Karpas-422 (cell line): ENCODE data around the gene GAD2. TPM values are rescaled to one million over a fixed set of nuclear protein-coding genes. Genes with fewer than 3 reads are reported as not detected.

ENCODE experiments used
- DNase-seq: peaks from one replicate; pipeline ENCODE4 v3.0.0-alpha.2; 2015
- H2AFZ ChIP-seq: fragments of 200-600 bp; sonication (generic); 2 replicates; pipeline ENCODE4 v1.6.1; 2014; ENCODE audit warnings: antibody characterized with exemption, low read length, mixed read lengths
- H3K27ac ChIP-seq: fragments of 200-600 bp; sonication (generic); 2 replicates; pipeline ENCODE4 v1.5.1; 2014; ENCODE audit warnings: mild to moderate bottlenecking, low read length, moderate library complexity
- H3K27me3 ChIP-seq: fragments of 200-600 bp; sonication (generic); 2 replicates; pipeline ENCODE4 v1.6.1; 2014; ENCODE audit warnings: low read length, mixed read lengths
- H3K36me3 ChIP-seq: fragments of 200-600 bp; sonication (generic); 2 replicates; pipeline ENCODE4 v1.6.1; 2014; ENCODE audit warnings: low read length, mixed read lengths; ENCODE audit not compliant: insufficient read depth
- H3K4me1 ChIP-seq: fragments of 200-600 bp; sonication (generic); 2 replicates; pipeline ENCODE4 v1.6.1; 2014; ENCODE audit warnings: mild to moderate bottlenecking, low read length, mixed read lengths
- H3K4me2 ChIP-seq: fragments of 200-600 bp; sonication (generic); 2 replicates; pipeline ENCODE4 v1.6.1; 2014; ENCODE audit warnings: low read length, low read depth, mild to moderate bottlenecking; ENCODE audit not compliant: poor library complexity, severe bottlenecking
- H3K4me3 ChIP-seq: fragments of 200-600 bp; sonication (generic); 2 replicates; pipeline ENCODE4 v1.5.1; 2014; ENCODE audit warnings: mild to moderate bottlenecking, antibody characterized with exemption, low read length, mixed read lengths
- H3K79me2 ChIP-seq: fragments of 200-600 bp; sonication (generic); 2 replicates; pipeline ENCODE4 v1.6.1; 2014; ENCODE audit warnings: mild to moderate bottlenecking, low read length, mixed read lengths
- H3K9ac ChIP-seq: fragments of 200-600 bp; sonication (generic); 2 replicates; pipeline ENCODE4 v1.6.0; 2014; ENCODE audit warnings: low read length
- H3K9me2 ChIP-seq: fragments of 200-600 bp; sonication (generic), shearing (Covaris generic); replicated peaks from 2 replicates; pipeline ENCODE4 v1.6.0; 2014; ENCODE audit warnings: mild to moderate bottlenecking, low read length, moderate library complexity; ENCODE audit not compliant: insufficient read depth
- H3K9me3 ChIP-seq: fragments of 300-700, 200-600 bp; sonication (generic); 2 replicates; pipeline ENCODE4 v1.6.1; 2014; ENCODE audit warnings: low read length, mixed read lengths
- H4K20me1 ChIP-seq: fragments of 200-600 bp; sonication (generic); 2 replicates; pipeline ENCODE4 v1.6.1; 2014; ENCODE audit warnings: mild to moderate bottlenecking, antibody characterized with exemption, low read length, low read depth; ENCODE audit not compliant: insufficient read depth
- total RNA-seq: library from RNA; depleted of rRNA; stranded (reverse); fragments of >200 nt; shearing (Covaris generic); gene quantifications from 2 replicates; pipeline ENCODE4 v1.2.3, GENCODE V29; 2014; ENCODE audit warnings: low replicate concordance

The GAD2 gene
- total RNA-seq, 1 experiment from 2014 or later, result not detected

DNA sequence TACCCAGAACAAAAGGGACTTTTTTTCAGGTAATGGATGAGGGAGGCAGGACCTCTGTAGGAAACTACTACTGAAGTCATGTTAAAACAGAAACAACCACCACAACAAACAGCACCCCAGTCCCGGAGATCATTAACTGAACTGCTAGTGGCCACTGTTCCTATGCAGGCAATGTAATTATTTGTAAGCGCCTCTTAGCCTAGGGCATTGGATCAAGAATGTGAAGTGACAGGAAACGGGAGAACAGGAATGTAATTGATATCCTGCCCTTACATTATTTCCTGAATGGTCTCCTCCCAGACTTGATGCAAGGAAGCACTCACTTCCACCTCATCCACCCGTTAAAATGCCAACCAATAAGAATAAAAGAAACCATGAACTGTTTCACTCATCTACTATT lies 16.7 kb upstream of the GAD2 start:
- Histone ChIP-seq H3K36me3 (no peaks in the 10 kb centered on the region), H3K9me3 (no peaks in the 10 kb centered on the region), H4K20me1 (no peaks in the 10 kb centered on the region), H2AFZ (no peak overlapping the region), H3K79me2 (no peaks in the 10 kb centered on the region), H3K9me2 (no peaks in the 10 kb centered on the region), H3K4me3 (no peak overlapping the region), H3K4me1 (no peaks in the 10 kb centered on the region), H3K9ac (no peak overlapping the region), H3K27ac (no peak overlapping the region), H3K27me3 (no peaks in the 10 kb centered on the region), H3K4me2 (no peak overlapping the region)
- no peak for DNase-seq

DNA sequence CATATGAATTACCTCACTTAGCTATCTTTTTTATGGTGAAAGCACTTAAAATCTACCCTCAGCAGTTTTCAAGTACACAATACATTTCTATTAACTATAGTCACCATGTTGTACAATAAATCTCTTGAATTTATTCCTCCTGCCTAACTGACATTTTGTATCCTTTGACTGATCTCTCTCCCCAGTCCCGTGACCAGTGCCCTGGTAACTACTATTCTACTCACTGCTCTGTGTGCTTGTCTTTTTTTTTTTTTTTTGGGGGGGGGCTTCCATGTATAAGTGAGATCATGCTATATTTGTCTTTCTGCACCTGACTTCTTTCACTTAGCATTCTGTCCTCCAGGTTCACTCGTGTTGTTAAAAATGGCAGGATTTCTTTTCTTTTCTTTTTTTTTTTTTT lies 11.4 kb upstream of the GAD2 start:
- no peak overlapping the region for H3K4me3 ChIP-seq
- peak; percentile 11 for DNase-seq
- no peak overlapping the region for H3K27ac ChIP-seq
- no peaks in the 10 kb centered on the region for H3K9me3 ChIP-seq
- no peaks in the 10 kb centered on the region for H3K36me3 ChIP-seq
- H3K4me1 ChIP-seq, result no peaks in the 10 kb centered on the region
- no peaks in the 10 kb centered on the region for H4K20me1 ChIP-seq
- no peaks in the 10 kb centered on the region for H3K27me3 ChIP-seq
- H3K4me2 ChIP-seq, result no peak overlapping the region
- no peak overlapping the region for H2AFZ ChIP-seq
- no peaks in the 10 kb centered on the region for H3K79me2 ChIP-seq
- H3K9me2 ChIP-seq, result no peaks in the 10 kb centered on the region
- no peak overlapping the region for H3K9ac ChIP-seq

DNA sequence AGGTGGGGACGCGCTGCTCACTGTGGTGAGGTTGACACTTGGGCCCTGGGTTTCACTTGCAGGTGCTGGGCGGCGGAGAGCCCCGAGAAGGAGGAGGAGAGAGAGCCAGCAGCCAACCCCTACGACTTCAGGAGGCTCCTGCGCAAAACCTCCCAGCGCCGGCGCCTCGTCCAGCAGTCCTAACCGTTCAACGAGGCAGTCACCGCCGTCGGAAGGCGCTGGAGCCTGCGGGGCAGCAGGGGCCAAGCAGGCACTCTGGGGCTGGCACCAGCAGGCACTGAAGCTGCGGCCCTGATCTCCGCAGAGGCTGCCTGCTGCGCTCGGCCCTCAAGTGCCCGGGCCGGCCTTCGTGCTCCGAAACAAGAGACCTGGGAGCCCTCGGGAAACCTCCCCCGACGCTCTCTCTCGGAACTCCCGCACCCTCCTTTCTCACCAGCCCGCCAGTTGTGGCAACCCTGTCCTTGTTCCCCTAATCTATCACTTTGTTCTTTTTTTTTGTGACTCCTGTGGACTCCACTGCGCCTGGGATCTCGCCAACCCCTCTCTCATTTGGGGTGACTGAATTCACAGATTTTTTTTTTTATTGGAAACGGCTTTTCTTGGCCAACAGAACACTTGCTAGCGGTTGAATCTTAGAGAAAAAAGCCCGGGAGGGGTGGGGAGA lies 4.7 kb upstream of the GAD2 start:
- Histone ChIP-seq H3K4me3 (no peak overlapping the region), H3K27me3 (no peaks in the 10 kb centered on the region), H4K20me1 (no peaks in the 10 kb centered on the region), H3K9me2 (no peaks in the 10 kb centered on the region), H3K79me2 (no peaks in the 10 kb centered on the region), H3K9me3 (no peaks in the 10 kb centered on the region), H3K4me2 (no peak overlapping the region), H2AFZ (no peak overlapping the region), H3K9ac (no peak overlapping the region), H3K36me3 (no peaks in the 10 kb centered on the region), H3K4me1 (no peaks in the 10 kb centered on the region), H3K27ac (no peak overlapping the region)
- no peak for DNase-seq

DNA sequence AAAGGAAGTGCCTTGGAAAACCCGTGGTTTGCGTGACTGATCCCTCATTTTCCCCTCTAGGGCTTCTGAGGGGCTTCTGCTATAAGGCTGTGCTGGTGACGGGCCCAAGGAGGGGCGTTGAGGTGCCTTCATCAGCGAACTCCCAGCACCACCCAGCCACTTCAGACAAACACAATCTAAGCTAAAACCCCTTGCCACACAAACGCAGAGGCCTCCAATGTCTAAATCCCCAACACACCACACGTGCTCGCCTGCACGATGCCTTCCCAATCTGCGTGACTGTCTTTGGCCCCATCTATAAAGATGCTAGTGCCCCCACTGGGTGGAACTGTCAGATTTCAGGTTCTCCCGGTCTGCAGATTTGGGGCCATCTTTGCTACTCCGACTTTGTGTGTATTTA lies 4.1 kb upstream of the GAD2 start:
- Histone ChIP-seq H3K27ac (no peak overlapping the region), H2AFZ (no peak overlapping the region), H3K9me2 (no peaks in the 10 kb centered on the region), H3K9ac (no peak overlapping the region), H4K20me1 (no peaks in the 10 kb centered on the region), H3K4me3 (no peak overlapping the region), H3K9me3 (no peaks in the 10 kb centered on the region), H3K36me3 (no peaks in the 10 kb centered on the region), H3K4me1 (no peaks in the 10 kb centered on the region), H3K4me2 (no peak overlapping the region), H3K27me3 (no peaks in the 10 kb centered on the region), H3K79me2 (no peaks in the 10 kb centered on the region)
- DNase-seq, result no peak

DNA sequence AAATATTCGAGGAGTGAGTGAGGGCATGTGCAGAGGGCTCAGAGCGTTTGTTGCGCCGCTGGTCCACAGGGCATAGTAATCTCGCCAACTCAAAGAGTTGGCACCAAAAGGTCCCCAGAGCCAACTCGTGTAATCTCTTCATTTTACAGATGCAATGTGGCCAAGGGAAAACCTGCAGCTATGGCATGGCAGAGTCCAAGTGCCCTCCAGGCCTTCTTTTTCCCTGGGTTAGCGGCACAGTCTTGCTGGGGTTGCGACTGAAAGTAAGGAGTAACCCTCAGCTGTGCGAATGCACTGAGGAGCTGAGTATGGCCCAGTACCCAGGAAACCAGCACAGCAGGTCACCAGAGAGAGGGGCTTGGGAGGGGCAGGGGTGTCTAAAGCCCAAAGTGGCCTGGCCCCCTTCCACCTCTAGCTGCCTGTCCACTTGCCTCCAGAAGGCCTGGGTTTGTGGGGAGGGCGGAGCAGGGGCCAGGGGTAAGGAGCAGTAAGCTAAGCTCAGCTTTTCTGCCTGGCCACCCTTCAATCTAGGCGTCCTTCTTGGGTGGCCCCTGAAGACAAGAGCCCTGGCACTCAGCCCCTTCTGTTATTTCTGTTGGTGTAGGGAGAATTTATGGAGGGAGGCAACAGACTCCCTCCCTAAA lies 3.3 kb upstream of the GAD2 start:
- H3K9ac ChIP-seq, result no peak overlapping the region
- no peaks in the 10 kb centered on the region for H3K4me1 ChIP-seq
- no peaks in the 10 kb centered on the region for H3K36me3 ChIP-seq
- no peak overlapping the region for H3K4me3 ChIP-seq
- H3K27ac ChIP-seq, result no peak overlapping the region
- no peaks in the 10 kb centered on the region for H3K9me3 ChIP-seq
- no peak for DNase-seq
- no peaks in the 10 kb centered on the region for H3K27me3 ChIP-seq
- no peaks in the 10 kb centered on the region for H3K9me2 ChIP-seq
- no peaks in the 10 kb centered on the region for H4K20me1 ChIP-seq
- H2AFZ ChIP-seq, result no peak overlapping the region
- no peak overlapping the region for H3K4me2 ChIP-seq
- no peaks in the 10 kb centered on the region for H3K79me2 ChIP-seq

DNA sequence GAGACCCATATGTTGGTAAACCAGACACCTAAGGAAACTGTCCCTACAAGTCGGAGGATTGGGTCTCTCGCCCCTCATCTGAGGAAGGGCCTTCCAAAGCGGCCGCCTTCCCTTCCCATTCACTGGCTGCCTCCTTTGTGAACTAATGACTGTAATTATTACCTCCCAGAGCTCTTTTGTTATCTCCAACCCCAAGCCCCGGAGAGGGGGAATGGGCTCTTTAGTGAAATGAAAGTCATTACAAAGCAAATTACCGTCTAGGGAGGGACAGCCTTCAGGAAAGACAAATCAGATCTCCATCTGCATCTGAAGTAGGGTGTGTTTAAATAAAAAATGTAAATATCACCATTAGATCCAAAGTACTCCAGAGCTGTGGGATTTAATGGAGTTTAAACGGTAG lies 2.6 kb upstream of the GAD2 start:
- H3K4me3 ChIP-seq, result no peak overlapping the region
- no peaks in the 10 kb centered on the region for H3K4me1 ChIP-seq
- no peaks in the 10 kb centered on the region for H3K36me3 ChIP-seq
- H4K20me1 ChIP-seq, result no peaks in the 10 kb centered on the region
- H3K27ac ChIP-seq, result no peak overlapping the region
- H3K79me2 ChIP-seq, result no peaks in the 10 kb centered on the region
- no peak overlapping the region for H3K4me2 ChIP-seq
- no peak overlapping the region for H3K9ac ChIP-seq
- H2AFZ ChIP-seq, result no peak overlapping the region
- H3K9me3 ChIP-seq, result no peaks in the 10 kb centered on the region
- DNase-seq, result no peak
- H3K9me2 ChIP-seq, result no peaks in the 10 kb centered on the region
- H3K27me3 ChIP-seq, result no peaks in the 10 kb centered on the region

DNA sequence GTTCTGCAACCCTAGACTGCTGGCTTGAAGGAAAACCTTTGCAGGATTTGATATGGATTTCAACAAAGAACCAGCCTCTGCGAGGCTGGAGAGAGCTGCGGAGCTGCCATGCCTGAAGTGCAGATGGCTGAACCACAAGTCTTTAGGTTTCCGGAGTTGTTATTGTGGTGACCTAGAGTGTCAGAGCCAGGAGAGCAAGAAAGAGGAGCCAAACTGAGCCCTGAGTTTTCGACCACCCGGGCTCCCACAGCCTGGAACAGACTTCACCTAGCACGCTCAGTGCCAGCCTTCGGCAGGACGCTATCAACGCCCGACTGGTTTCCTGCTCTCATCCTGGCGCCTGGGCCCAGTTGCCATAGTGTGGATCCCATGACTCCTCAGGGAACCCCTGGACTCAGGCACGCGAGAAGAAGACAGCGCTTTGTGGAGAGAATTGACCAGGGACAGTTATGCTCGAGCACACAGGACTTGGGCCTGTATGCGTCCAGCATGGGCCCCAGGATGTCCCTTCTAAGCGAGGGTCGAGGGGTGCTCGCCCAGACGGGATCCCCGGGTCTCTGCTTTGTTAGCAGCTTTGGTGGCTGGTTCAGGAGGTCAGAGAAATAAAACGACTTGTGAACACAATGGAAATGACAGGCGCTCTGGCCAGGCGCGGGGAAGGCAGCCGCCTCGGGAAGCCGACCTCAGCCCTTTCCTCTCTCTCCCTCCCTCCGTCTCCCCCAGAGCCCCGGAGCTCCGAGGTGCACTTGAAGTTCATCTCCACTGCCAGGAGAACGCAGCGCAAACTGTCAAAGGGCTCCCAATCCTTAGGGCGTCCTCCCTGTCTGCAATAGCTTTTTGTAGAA lies 1.8 kb upstream of the GAD2 start:
- Histone ChIP-seq H3K27me3 (no peaks in the 10 kb centered on the region), H3K79me2 (no peaks in the 10 kb centered on the region), H3K9me3 (no peaks in the 10 kb centered on the region), H4K20me1 (no peaks in the 10 kb centered on the region), H3K27ac (no peak overlapping the region), H3K4me3 (no peak overlapping the region), H3K4me1 (no peaks in the 10 kb centered on the region), H3K9ac (no peak overlapping the region), H3K9me2 (no peaks in the 10 kb centered on the region), H3K36me3 (no peaks in the 10 kb centered on the region), H2AFZ (no peak overlapping the region), H3K4me2 (no peak overlapping the region)
- DNase-seq, result no peak

DNA sequence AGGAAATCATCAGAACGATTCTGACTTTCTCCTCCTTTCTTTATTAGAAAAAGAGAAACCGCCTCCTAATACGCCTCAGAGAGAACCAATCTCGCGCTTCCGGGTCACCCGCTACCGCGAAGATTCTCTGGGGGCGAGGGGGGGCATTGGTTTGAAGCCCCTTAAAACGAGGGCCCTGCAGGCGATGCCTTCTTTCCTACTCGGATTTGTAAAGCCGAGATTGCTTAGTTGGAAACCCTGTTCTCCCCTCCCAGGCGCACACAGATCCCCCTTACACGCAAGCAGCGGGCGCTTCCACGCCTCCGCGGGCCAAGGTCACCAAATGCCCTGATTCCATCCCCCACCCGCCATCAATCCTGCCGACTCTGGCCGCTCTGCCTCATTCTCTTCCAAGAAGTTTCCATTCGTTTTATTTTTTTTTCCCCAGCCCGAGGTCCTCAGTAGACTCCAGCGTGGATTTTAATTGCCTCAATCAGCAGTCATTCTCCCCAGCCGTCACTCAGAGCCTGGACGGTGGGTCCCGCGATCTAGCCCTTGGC lies 1.1 kb upstream of the GAD2 start:
- DNase-seq, result no peak
- Histone ChIP-seq H3K9me3 (no peaks in the 10 kb centered on the region), H3K27ac (no peak overlapping the region), H3K4me2 (no peak overlapping the region), H2AFZ (no peak overlapping the region), H3K9ac (no peak overlapping the region), H3K27me3 (no peaks in the 10 kb centered on the region), H4K20me1 (no peaks in the 10 kb centered on the region), H3K4me1 (no peaks in the 10 kb centered on the region), H3K79me2 (no peaks in the 10 kb centered on the region), H3K4me3 (no peak overlapping the region), H3K36me3 (no peaks in the 10 kb centered on the region), H3K9me2 (no peaks in the 10 kb centered on the region)
